Measurements from ENCODE around the gene CLDN6. TPM values are rescaled to one million over a fixed set of nuclear protein-coding genes. Genes with fewer than 3 reads are reported as not detected.

CLDN6 gene
- total and polyA plus RNA-seq, 5 experiments from 2014 or later, result not detected

GRCh38 chr16:3050487-3050886 lies 32.5 kb upstream of the CLDN6 start:
- DNase-seq (no peak), ATAC-seq (no peak)
- Mint-ChIP-seq H3K27me3 (peaks cover 0 to 2% (median 0%) of the 10 kb centered on the region in 5 donors), H3K4me1 (peaks cover 31 to 47% (median 42%) of the 10 kb centered on the region in 4 donors), H3K9me3 (no peaks in the 10 kb centered on the region), H3K27ac (peak overlapping the region in 4 of 10 donors; percentile 13 to 47 (median 36)), H3K4me3 (peak overlapping the region in 1 of 10 donors; percentile 29), H3K36me3 (peaks cover 0 to 12% (median 0%) of the 10 kb centered on the region in 3 donors)
- POLR2A ChIA-PET, result interaction anchor here (1.1 to 1.4 kb wide), 3 partner anchors 13 to 48 kb away, joined by 3 to 4 read pairs (median 4); no protein-coding TSS in a partner anchor

- Mint-ChIP-seq H3K9me3 (no peaks in the 10 kb centered on the region), H3K4me3 (peak overlapping the region in 1 of 10 donors; percentile 29), H3K27ac (peak overlapping the region in 2 of 10 donors; percentile 24 to 29), H3K36me3 (peaks cover 0 to 12% (median 0%) of the 10 kb centered on the region in 3 donors), H3K27me3 (peaks cover 0 to 7% (median 2%) of the 10 kb centered on the region in 5 donors), H3K4me1 (peaks cover 28 to 47% (median 42%) of the 10 kb centered on the region in 4 donors)
- POLR2A ChIA-PET, result interaction anchor here (1.1 to 4.7 kb wide), 3 partner anchors 9 to 79 kb away, joined by 3 to 23 read pairs (median 9); no protein-coding TSS in a partner anchor
- no peak for DNase-seq
- no peak for ATAC-seq
Measured at GRCh38 chr16:3049921-3050481, 32.0 kb upstream of the CLDN6 start.

GRCh38 chr16:3047387-3047720 lies 29.4 kb upstream of the CLDN6 start:
- Mint-ChIP-seq H3K9me3 (no peaks in the 10 kb centered on the region), H3K4me1 (peaks cover 19 to 37% (median 35%) of the 10 kb centered on the region in 4 donors), H3K36me3 (no peaks in the 10 kb centered on the region), H3K4me3 (peak overlapping the region in 6 of 10 donors; percentile 52 to 76 (median 68)), H3K27ac (peak overlapping the region in 2 of 10 donors; percentile 52 to 56), H3K27me3 (peaks cover 0 to 23% (median 21%) of the 10 kb centered on the region in 5 donors)
- POLR2A ChIA-PET, result interaction anchor here (0.5 to 4.7 kb wide), 13 partner anchors 8 to 166 kb away, joined by 3 to 23 read pairs (median 4); partner anchors contain the start of gene IL32
- DNase-seq, result no peak
- peak in 1 of 2 donors; percentile 18 for ATAC-seq

- Mint-ChIP-seq H3K27me3 (peaks cover 0 to 24% (median 21%) of the 10 kb centered on the region in 5 donors), H3K9me3 (no peaks in the 10 kb centered on the region), H3K36me3 (no peaks in the 10 kb centered on the region), H3K4me1 (peaks cover 16 to 34% (median 32%) of the 10 kb centered on the region in 4 donors), H3K4me3 (peak overlapping the region in 9 of 10 donors; percentile 24 to 71 (median 53)), H3K27ac (peak overlapping the region in 2 of 10 donors; percentile 43 to 52)
- DNase-seq (no peak), ATAC-seq (peak; percentile 52 to 57)
- POLR2A ChIA-PET, result interaction anchor here (0.5 to 4.7 kb wide), 12 partner anchors 12 to 167 kb away, joined by 3 to 23 read pairs (median 4); partner anchors contain the start of gene IL32
Measured at GRCh38 chr16:3046641-3047386, 28.8 kb upstream of the CLDN6 start.

GRCh38 chr16:3045758-3046640 lies 28.0 kb upstream of the CLDN6 start, which contains the start of gene MMP25:
TSS of gene MMP25 (plus strand) at chr16:3046561. CDS start at chr16:3046918, 357 bp downstream.
- DNase-seq (no peak), ATAC-seq (peak; percentile 29 to 45)
- H3K36me3 Mint-ChIP-seq, result no peaks in the 10 kb centered on the region

GRCh38 chr16:3044708-3045107 lies 26.7 kb upstream of the CLDN6 start:
- POLR2A ChIA-PET, result interaction anchor here (0.9 to 1.7 kb wide), 4 partner anchors 10 to 90 kb away, joined by 3 to 6 read pairs (median 4); partner anchors contain the start of gene ZNF213
- H3K9me3 Mint-ChIP-seq, result no peaks in the 10 kb centered on the region
- H3K4me3 Mint-ChIP-seq, result peak overlapping the region; percentile 71 to 87 (median 78)
- no peaks in the 10 kb centered on the region for H3K36me3 Mint-ChIP-seq
- H3K4me1 Mint-ChIP-seq, result peaks cover 11 to 24% (median 20%) of the 10 kb centered on the region in 4 donors
- ATAC-seq (no peak), DNase-seq (no peak)
- H3K27me3 Mint-ChIP-seq, result peaks cover 0 to 39% (median 29%) of the 10 kb centered on the region in 5 donors
- peak overlapping the region in 3 of 10 donors; percentile 40 to 52 (median 49) for H3K27ac Mint-ChIP-seq

More at GRCh38 chr16:3045758-3046640, 28.0 kb upstream of the CLDN6 start, which contains the start of gene MMP25:
- Mint-ChIP-seq H3K4me1 (peaks cover 16 to 32% (median 29%) of the 10 kb centered on the region in 4 donors), H3K9me3 (no peaks in the 10 kb centered on the region), H3K4me3 (peak within 1 kb of the TSS; percentile 71 to 87 (median 78)), H3K27me3 (peaks cover 0 to 27% (median 21%) of the 10 kb centered on the region in 5 donors), H3K27ac (peak within 1 kb of the TSS in 2 of 10 donors; percentile 52 to 63)
- POLR2A ChIA-PET, result interaction anchor here (1.0 to 4.7 kb wide), 6 partner anchors 11 to 113 kb away, joined by 3 to 23 read pairs (median 4); no protein-coding TSS in a partner anchor

GRCh38 chr16:3042376-3042775 lies 24.4 kb upstream of the CLDN6 start:
- ATAC-seq (no peak), DNase-seq (no peak)
- Mint-ChIP-seq H3K27ac (no peak overlapping the region), H3K27me3 (peaks cover 7 to 62% (median 43%) of the 10 kb centered on the region in 5 donors), H3K36me3 (peaks cover 0 to under 1% (median 0%) of the 10 kb centered on the region in 3 donors), H3K9me3 (no peaks in the 10 kb centered on the region), H3K4me3 (no peak overlapping the region), H3K4me1 (peaks cover 3 to 18% (median 14%) of the 10 kb centered on the region in 4 donors)
- POLR2A ChIA-PET, result interaction anchor here (0.6 to 1.9 kb wide), 2 partner anchors 11 to 64 kb away, joined by 6 read pairs; no protein-coding TSS in a partner anchor

GRCh38 chr16:3038896-3039295 lies 20.9 kb upstream of the CLDN6 start:
- Mint-ChIP-seq H3K4me1 (peaks cover 4 to 13% (median 12%) of the 10 kb centered on the region in 4 donors), H3K36me3 (peaks cover 0 to 2% (median 0%) of the 10 kb centered on the region in 3 donors), H3K27ac (no peak overlapping the region), H3K4me3 (no peak overlapping the region), H3K27me3 (peaks cover 18 to 82% (median 47%) of the 10 kb centered on the region in 5 donors), H3K9me3 (no peaks in the 10 kb centered on the region)
- POLR2A ChIA-PET, result interaction anchor here (0.6 to 2.1 kb wide), 3 partner anchors 9 to 28 kb away, joined by 3 to 8 read pairs (median 5); no protein-coding TSS in a partner anchor
- ATAC-seq (no peak), DNase-seq (no peak)

- ATAC-seq (no peak), DNase-seq (no peak)
- Mint-ChIP-seq H3K27me3 (peaks cover 22 to 82% (median 48%) of the 10 kb centered on the region in 5 donors), H3K27ac (peak overlapping the region in 1 of 10 donors; percentile 59), H3K36me3 (peaks cover 0 to 2% (median 0%) of the 10 kb centered on the region in 3 donors), H3K9me3 (no peaks in the 10 kb centered on the region), H3K4me1 (peaks cover 4 to 13% (median 12%) of the 10 kb centered on the region in 4 donors), H3K4me3 (peak overlapping the region in 2 of 10 donors; percentile 24 to 36)
- POLR2A ChIA-PET, result interaction anchor here (0.6 to 2.1 kb wide), 2 partner anchors 10 to 1264 kb away, joined by 3 to 8 read pairs; no protein-coding TSS in a partner anchor
Measured at GRCh38 chr16:3038256-3038655, 20.3 kb upstream of the CLDN6 start.

- POLR2A ChIA-PET, result interaction anchor here (0.6 to 2.1 kb wide), 4 partner anchors 8 to 228 kb away, joined by 3 to 8 read pairs (median 3); no protein-coding TSS in a partner anchor
Measured at GRCh38 chr16:3036726-3037315, 18.8 kb upstream of the CLDN6 start, which contains the start of gene BICDL2. TSS of gene BICDL2 (minus strand) at chr16:3036944. CDS start at chr16:3035496, 1,448 bp downstream.

More at GRCh38 chr16:3036726-3037315, 18.8 kb upstream of the CLDN6 start, which contains the start of gene BICDL2:
- peak; percentile 38 to 51 for ATAC-seq
- no peak for DNase-seq
- Mint-ChIP-seq H3K4me1 (peaks cover 6 to 13% (median 12%) of the 10 kb centered on the region in 4 donors), H3K9me3 (no peaks in the 10 kb centered on the region), H3K4me3 (peak within 1 kb of the TSS; percentile 8 to 70 (median 54)), H3K27me3 (peaks cover 30 to 87% (median 53%) of the 10 kb centered on the region in 5 donors), H3K36me3 (peaks cover 0 to 2% (median 0%) of the 10 kb centered on the region in 3 donors), H3K27ac (peak within 1 kb of the TSS in 3 of 10 donors; percentile 14 to 62 (median 59))

Measured in naive thymus-derived CD8-positive, alpha-beta T cell (primary cell).